ENCODE measurements around the gene HRH2.
"Not testable (repeated sequence)": the region's sequence is repeated elsewhere in the genome, so short reads cannot be mapped to it uniquely, and the experiment has no call there.

HRH2 gene

GRCh38 chr5:175741556-175741955 lies 83.7 kb downstream of the HRH2 start:
- no peak for DNase-seq (ENCODE audit: low spot score)

GRCh38 chr5:175742290-175742994 lies 84.6 kb downstream of the HRH2 start:
- DNase-seq (ENCODE audit: low spot score), result no peak

GRCh38 chr5:175743676-175744210 lies 85.9 kb downstream of the HRH2 start:
- DNase-seq (ENCODE audit: low spot score), result no peak

- no peak for DNase-seq (ENCODE audit: low spot score)
Measured at GRCh38 chr5:175745210-175745609, 87.3 kb downstream of the HRH2 start.

GRCh38 chr5:175746851-175747250 lies 89.0 kb downstream of the HRH2 start:
- no peak for DNase-seq (ENCODE audit: low spot score)

GRCh38 chr5:175747539-175748060 lies 89.7 kb downstream of the HRH2 start:
- no peak for DNase-seq (ENCODE audit: low spot score)

- DNase-seq (ENCODE audit: low spot score), result no peak
Measured at GRCh38 chr5:175748650-175749049, 90.8 kb downstream of the HRH2 start.

- DNase-seq (ENCODE audit: low spot score), result no peak
Measured at GRCh38 chr5:175749591-175749990, 91.7 kb downstream of the HRH2 start.

- no peak for DNase-seq (ENCODE audit: low spot score)
Measured at GRCh38 chr5:175750511-175750931, 92.7 kb downstream of the HRH2 start.

- DNase-seq (ENCODE audit: low spot score), result no peak
Measured at GRCh38 chr5:175751369-175751768, 93.5 kb downstream of the HRH2 start.

GRCh38 chr5:175752826-175753535 lies 95.1 kb downstream of the HRH2 start:
- no peak for DNase-seq (ENCODE audit: low spot score)

GRCh38 chr5:175753536-175754402 lies 95.9 kb downstream of the HRH2 start:
- DNase-seq (ENCODE audit: low spot score), result no peak

GRCh38 chr5:175759991-175760390 lies 102.1 kb downstream of the HRH2 start:
- not testable (repeated sequence) for DNase-seq (ENCODE audit: low spot score)
